Measurements from ENCODE around the gene RAB4B.
"Not testable (repeated sequence)": the region's sequence is repeated elsewhere in the genome, so short reads cannot be mapped to it uniquely, and the experiment has no call there.

The RAB4B gene

GRCh38 chr19:40752257-40752781 lies 25.7 kb upstream of the RAB4B start:
- DNase-seq: no peak

GRCh38 chr19:40754611-40755247 lies 23.3 kb upstream of the RAB4B start:
- no peak for DNase-seq

GRCh38 chr19:40755248-40755624 lies 22.8 kb upstream of the RAB4B start:
- no peak for DNase-seq

- no peak for DNase-seq
These were observed 22.3 kb upstream of the RAB4B start for GRCh38 chr19:40755791-40756190.

- no peak for DNase-seq
These were observed 21.4 kb upstream of the RAB4B start for GRCh38 chr19:40756502-40757110.

GRCh38 chr19:40758491-40758890 lies 19.6 kb upstream of the RAB4B start:
- DNase-seq: no peak

- no peak for DNase-seq
These were observed 18.7 kb upstream of the RAB4B start for GRCh38 chr19:40759352-40759751.

- DNase-seq: no peak
These were observed 15.1 kb upstream of the RAB4B start for GRCh38 chr19:40762754-40763470.

- DNase-seq: no peak
These were observed 14.5 kb upstream of the RAB4B start for GRCh38 chr19:40763526-40763925.

- no peak for DNase-seq
These were observed 14.1 kb upstream of the RAB4B start for GRCh38 chr19:40763963-40764362.

GRCh38 chr19:40766385-40766784 lies 11.7 kb upstream of the RAB4B start:
- DNase-seq: not testable (repeated sequence)

GRCh38 chr19:40768869-40769268 lies 9.2 kb upstream of the RAB4B start:
- no peak for DNase-seq

- not testable (repeated sequence) for DNase-seq
These were observed 6.8 kb upstream of the RAB4B start for GRCh38 chr19:40771101-40771862.

- no peak for DNase-seq
These were observed 3.0 kb upstream of the RAB4B start, which contains the start of gene MIA for GRCh38 chr19:40774916-40775631. TSS of gene MIA (plus strand) at chr19:40775521. CDS start at chr19:40775543, 22 bp downstream.

GRCh38 chr19:40775632-40776022 lies 2.4 kb upstream of the RAB4B start:
- no peak for DNase-seq

- DNase-seq: no peak
These were observed 1.7 kb upstream of the RAB4B start for GRCh38 chr19:40776364-40776763.

GRCh38 chr19:40776932-40777644 lies 959 bp upstream of the RAB4B start:
- DNase-seq: peak; percentile 80

- DNase-seq: no peak
These were observed 456 bp upstream of the RAB4B start for GRCh38 chr19:40777645-40777936.

GRCh38 chr19:40778706-40779284 lies 748 bp downstream of the RAB4B start:
- no peak for DNase-seq

- DNase-seq: no peak
These were observed 2.5 kb downstream of the RAB4B start for GRCh38 chr19:40780582-40780981.

- no peak for DNase-seq
These were observed 3.1 kb downstream of the RAB4B start for GRCh38 chr19:40781140-40781539.

GRCh38 chr19:40783711-40784110 lies 5.7 kb downstream of the RAB4B start:
- DNase-seq: no peak
